Nephron (organoid): ENCODE results near the gene RASSF7.
A peak's percentile ranks its signal among the peaks of the same experiment; 100 is the strongest.

ENCODE experiments used
- H3K27ac Mint-ChIP-seq, 3 experiments: 2 replicates each; pipeline ENCODE4 v1.8.0; 2020; ENCODE audit warnings: mixed read lengths in 3 of 3, mild to moderate bottlenecking in 2 of 3, moderate library complexity in 1 of 3
- H3K27me3 Mint-ChIP-seq: 2 replicates; pipeline ENCODE4 v1.8.0; 2021; ENCODE audit warnings: low read depth, mild to moderate bottlenecking, moderate library complexity, mixed read lengths
- H3K36me3 Mint-ChIP-seq: 2 replicates; pipeline ENCODE4 v1.8.0; 2020; ENCODE audit warnings: low read depth, mixed read lengths
- H3K4me1 Mint-ChIP-seq: 2 replicates; pipeline ENCODE4 v1.8.0; 2020; ENCODE audit warnings: mixed read lengths
- H3K4me3 Mint-ChIP-seq, 3 experiments: 2 replicates each; pipeline ENCODE4 v1.8.0; 2020; ENCODE audit warnings: mild to moderate bottlenecking in 3 of 3, mixed read lengths in 3 of 3, moderate library complexity in 2 of 3
- H3K9me3 Mint-ChIP-seq: 2 replicates; pipeline ENCODE4 v1.8.0; 2020; ENCODE audit warnings: mixed read lengths
- TF ChIP-seq, protein P1 (sequence below), 3 experiments: fragments of 200-600 bp; sonication (generic); IDR thresholded peaks; one replicate each; pipeline ENCODE4 v1.5.0; 2021; ENCODE audit warnings: antibody characterized with exemption in 3 of 3; ENCODE audit not compliant: unreplicated experiment in 3 of 3

RASSF7 gene

DNA sequence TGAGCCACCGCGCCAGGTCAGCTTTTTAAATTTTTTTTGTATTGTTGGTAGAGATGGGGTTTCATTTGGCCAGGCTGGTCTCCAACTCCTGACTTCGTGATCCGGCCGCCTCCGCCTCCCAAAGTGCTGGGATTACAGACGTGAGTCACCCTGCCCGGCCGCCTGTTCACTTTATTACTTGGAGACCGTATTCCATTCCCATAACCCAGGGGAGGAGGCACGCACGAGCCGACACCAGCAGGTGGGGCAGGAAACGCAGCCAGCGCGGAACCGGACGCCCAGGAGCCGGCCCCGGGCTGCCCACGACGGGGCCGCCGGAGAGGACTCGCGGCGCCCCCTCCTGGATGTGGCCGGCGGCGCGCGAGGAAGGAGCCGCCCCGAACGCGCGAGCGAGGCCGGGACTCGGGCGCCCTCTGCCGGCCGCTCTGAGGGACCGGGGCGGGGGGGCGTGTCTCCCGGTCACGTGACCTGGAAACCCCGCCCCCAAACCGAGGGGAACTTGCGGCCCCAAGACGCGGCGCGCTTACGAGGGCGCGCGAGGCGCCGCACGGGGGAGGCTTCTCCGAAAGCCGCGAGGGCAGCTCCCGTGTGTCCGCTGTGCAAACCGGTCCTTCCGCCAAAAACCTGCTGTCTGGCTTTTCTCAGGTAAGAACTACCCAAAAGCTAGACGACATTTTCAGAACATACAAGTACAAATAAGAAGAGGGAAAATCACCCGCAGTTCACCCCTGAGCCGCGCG, 42.1 kb upstream of the RASSF7 start:
- Mint-ChIP-seq H3K27ac (peak overlapping the region in 1 of 3 experiments; percentile 71), H3K4me1 (no peaks in the 10 kb centered on the region), H3K27me3 (no peaks in the 10 kb centered on the region), H3K36me3 (peaks cover 41% of the 10 kb centered on the region), H3K4me3 (peak overlapping the region; percentile 66 to 74 (median 69)), H3K9me3 (peaks cover 22% of the 10 kb centered on the region)
- TF ChIP-seq, protein P1, sequence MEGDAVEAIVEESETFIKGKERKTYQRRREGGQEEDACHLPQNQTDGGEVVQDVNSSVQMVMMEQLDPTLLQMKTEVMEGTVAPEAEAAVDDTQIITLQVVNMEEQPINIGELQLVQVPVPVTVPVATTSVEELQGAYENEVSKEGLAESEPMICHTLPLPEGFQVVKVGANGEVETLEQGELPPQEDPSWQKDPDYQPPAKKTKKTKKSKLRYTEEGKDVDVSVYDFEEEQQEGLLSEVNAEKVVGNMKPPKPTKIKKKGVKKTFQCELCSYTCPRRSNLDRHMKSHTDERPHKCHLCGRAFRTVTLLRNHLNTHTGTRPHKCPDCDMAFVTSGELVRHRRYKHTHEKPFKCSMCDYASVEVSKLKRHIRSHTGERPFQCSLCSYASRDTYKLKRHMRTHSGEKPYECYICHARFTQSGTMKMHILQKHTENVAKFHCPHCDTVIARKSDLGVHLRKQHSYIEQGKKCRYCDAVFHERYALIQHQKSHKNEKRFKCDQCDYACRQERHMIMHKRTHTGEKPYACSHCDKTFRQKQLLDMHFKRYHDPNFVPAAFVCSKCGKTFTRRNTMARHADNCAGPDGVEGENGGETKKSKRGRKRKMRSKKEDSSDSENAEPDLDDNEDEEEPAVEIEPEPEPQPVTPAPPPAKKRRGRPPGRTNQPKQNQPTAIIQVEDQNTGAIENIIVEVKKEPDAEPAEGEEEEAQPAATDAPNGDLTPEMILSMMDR (IDR thresholded peaks at IDR 0.05; ENCODE audit: unreplicated experiment in 3 of 3): peak; percentile 98 to 99 (median 98)

DNA sequence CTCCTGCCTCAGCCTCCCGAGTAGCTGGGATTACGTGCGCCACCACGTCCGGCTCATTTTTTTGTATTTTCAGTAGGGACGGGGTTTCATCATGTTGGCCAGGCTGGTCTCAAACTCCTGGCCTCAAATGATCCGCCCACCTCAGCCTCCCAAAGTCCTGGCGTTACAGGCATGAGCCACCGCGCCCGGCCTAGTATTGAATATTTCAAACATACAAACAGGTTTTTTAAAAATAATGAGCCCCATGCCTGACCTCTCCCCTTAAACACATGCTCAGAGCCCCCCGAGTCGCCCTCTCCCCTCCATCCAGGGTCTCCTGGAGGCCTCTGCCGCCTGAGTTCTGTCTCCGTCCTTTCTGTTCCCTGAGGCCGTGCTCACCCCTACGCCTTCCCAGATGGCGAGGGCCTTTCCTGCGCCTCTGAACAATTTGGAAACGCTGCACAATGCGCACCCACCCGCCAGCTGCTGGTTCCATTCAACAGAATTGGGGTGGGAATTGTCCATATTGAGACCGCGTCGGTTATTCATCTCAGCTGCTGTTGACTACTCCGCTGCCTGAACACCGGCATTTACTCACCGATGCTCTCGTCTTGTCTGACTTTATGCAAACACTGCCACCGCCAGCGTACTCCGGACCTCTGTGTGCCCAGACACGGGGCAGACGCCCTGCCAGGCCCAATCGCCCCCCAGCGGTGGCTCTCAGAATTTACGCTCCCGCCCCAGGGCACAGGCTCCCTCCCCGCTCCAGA, 40.2 kb upstream of the RASSF7 start:
- Mint-ChIP-seq H3K4me3 (no peak overlapping the region), H3K27ac (peak overlapping the region in 1 of 3 experiments; percentile 24), H3K36me3 (peaks cover 26% of the 10 kb centered on the region), H3K27me3 (peaks cover under 1% of the 10 kb centered on the region), H3K4me1 (no peaks in the 10 kb centered on the region), H3K9me3 (peaks cover 22% of the 10 kb centered on the region)
- TF ChIP-seq, protein P1 (IDR thresholded peaks at IDR 0.05; ENCODE audit: unreplicated experiment in 3 of 3): no peak

DNA sequence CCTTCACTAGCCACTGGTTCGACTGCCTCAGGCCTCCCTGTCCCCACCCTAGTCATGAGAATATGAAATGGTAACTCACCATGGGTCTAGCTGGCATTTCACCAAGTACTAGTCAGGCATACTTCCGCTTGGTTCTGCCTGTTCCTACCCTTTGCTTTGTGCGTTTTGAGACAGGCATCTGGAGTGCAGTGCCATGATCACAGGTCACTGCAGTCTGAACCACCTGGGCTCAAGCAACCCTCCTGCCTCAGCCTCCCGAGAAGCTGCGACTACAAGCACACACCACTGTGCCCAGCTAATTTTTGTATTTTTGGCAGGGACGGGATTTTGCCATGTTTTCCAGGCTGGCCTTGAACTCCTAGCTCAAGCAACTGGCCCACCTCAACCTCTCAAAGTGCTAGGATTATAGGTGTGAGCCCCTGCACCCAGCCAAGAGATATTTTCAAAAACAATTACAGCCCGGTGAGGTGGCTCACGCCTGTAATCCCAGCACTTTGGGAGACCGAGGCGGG, 39.5 kb upstream of the RASSF7 start:
- Mint-ChIP-seq H3K27me3 (peaks cover 3% of the 10 kb centered on the region), H3K4me1 (no peaks in the 10 kb centered on the region)
- TF ChIP-seq, protein P1 (IDR thresholded peaks at IDR 0.05; ENCODE audit: unreplicated experiment in 3 of 3): no peak

GRCh38 chr11:526192-526591, 34.6 kb upstream of the RASSF7 start:
- TF ChIP-seq, protein P1 (IDR thresholded peaks at IDR 0.05; ENCODE audit: unreplicated experiment in 3 of 3): no peak
- Mint-ChIP-seq H3K36me3 (peaks cover under 1% of the 10 kb centered on the region), H3K27ac (no peak overlapping the region), H3K9me3 (no peaks in the 10 kb centered on the region), H3K27me3 (peaks cover 3% of the 10 kb centered on the region), H3K4me1 (no peaks in the 10 kb centered on the region), H3K4me3 (no peak overlapping the region)

More for the DNA sequence above, 39.5 kb upstream of the RASSF7 start:
- peaks cover 17% of the 10 kb centered on the region for H3K9me3 Mint-ChIP-seq
- H3K36me3 Mint-ChIP-seq: peaks cover 20% of the 10 kb centered on the region
- H3K27ac Mint-ChIP-seq: peak overlapping the region in 1 of 3 experiments; percentile 24
- H3K4me3 Mint-ChIP-seq: no peak overlapping the region

DNA sequence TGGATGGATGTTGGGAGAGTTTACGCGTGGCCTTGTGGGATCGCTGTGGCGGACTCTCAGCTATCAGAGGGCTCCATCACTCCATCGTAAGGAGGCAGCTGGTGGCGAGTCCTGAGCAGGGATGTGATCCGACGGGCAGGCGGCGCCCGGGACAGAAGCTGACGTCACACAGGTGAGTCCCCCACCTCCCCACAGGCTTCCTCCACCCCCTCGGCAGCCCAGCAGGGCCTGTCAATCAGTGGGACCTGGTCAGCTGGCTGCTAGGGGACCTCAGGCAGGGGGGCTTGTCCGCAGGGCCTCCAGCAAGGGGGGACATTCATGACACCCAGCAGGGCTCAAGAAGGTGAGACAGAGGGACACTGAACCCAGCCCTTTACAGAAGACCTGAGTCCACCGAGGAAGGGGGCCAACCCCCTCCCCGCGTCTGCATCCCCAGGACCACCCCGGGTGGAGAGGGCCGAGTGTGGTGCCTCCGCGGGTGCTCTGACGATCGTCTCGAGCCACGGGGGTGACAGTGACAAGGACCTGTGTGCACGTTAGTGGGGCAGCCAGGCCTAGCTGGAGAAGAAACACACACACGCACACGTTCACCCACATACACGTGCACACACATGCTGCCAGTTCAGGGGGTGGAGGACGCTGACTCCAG, 32.5 kb upstream of the RASSF7 start:
- H3K4me3 Mint-ChIP-seq: no peak overlapping the region
- no peaks in the 10 kb centered on the region for H3K4me1 Mint-ChIP-seq
- H3K9me3 Mint-ChIP-seq: no peaks in the 10 kb centered on the region
- H3K36me3 Mint-ChIP-seq: no peaks in the 10 kb centered on the region
- H3K27ac Mint-ChIP-seq: no peak overlapping the region
- peaks cover 3% of the 10 kb centered on the region for H3K27me3 Mint-ChIP-seq
- TF ChIP-seq, protein P1 (IDR thresholded peaks at IDR 0.05; ENCODE audit: unreplicated experiment in 3 of 3): no peak
